ENCODE results near the gene PACRGL. TPM values are rescaled to one million over a fixed set of nuclear protein-coding genes. Genes with fewer than 3 reads are reported as not detected.

PACRGL gene
- total and polyA plus RNA-seq, 2 of the 4 experiments (the other 2 are of a cell fraction) = 7.4 to 13.1 TPM

DNA sequence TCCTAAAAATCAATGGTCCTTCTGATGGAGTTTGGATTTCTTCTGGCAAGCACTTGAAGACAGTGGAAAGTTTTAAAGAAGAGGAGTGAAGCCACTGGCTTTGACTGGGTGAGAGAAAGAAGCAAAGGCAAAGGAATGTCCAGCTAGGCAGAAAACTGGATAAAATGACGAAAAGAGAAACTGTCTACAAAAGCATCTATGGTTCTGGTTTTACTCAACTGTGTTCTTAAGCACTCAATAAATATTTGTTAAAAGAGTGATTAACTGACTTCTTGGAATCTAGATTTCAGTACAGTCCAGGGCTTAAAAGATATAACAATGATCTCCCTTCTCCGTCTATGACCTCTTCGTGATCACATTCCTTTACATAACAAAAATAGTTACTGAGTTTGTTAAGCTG lies 52.4 kb downstream of the PACRGL start:
- Histone ChIP-seq H3K4me1 (ENCODE audit: control insufficient read depth, insufficient read depth, low read length) (no peaks in the 10 kb centered on the region), H3K4ac (ENCODE audit: low read depth, low read length) (no peak overlapping the region), H3K14ac (replicated peaks; ENCODE audit: low read depth, low read length) (no peak overlapping the region), H2AK5ac (ENCODE audit: low read depth, low read length) (no peak overlapping the region), H2BK15ac (ENCODE audit: low read depth, low read length) (no peak overlapping the region), H4K8ac (ENCODE audit: low read depth in 2 of 2, low read length in 2 of 2) (no peak overlapping the region), H3K4me3 (ENCODE audit: insufficient read depth, low read depth, low read length) (no peak overlapping the region), H3K9me1 (ENCODE audit: insufficient read depth, low read length) (no peaks in the 10 kb centered on the region), H2BK120ac (ENCODE audit: low read depth, low read length) (no peak overlapping the region), H2AFZ (replicated peaks; ENCODE audit: low read length, poor library complexity) (no peak overlapping the region), H4K20me1 (ENCODE audit: insufficient read depth, low read length) (no peaks in the 10 kb centered on the region), H3K23ac (ENCODE audit: low read depth, low read length) (no peak overlapping the region), H3K9me3 (ENCODE audit: control insufficient read depth, insufficient read depth, low read length) (no peaks in the 10 kb centered on the region), H3K27me3 (ENCODE audit: control insufficient read depth, insufficient read depth, low read length) (no peaks in the 10 kb centered on the region), H2BK20ac (ENCODE audit: low read depth, low read length) (no peak overlapping the region), H3K27ac (ENCODE audit: insufficient read depth, low read length) (no peak overlapping the region), H2AK9ac (replicated peaks; ENCODE audit: low read depth, low read length, poor library complexity) (no peak overlapping the region), H3K79me1 (ENCODE audit: low read depth in 1 of 2, low read length in 2 of 2) (no peaks in the 10 kb centered on the region), H4K91ac (ENCODE audit: insufficient read depth, low read depth, low read length) (no peak overlapping the region), H3K18ac (ENCODE audit: low read depth, low read length) (no peak overlapping the region), H3K56ac (ENCODE audit: extremely low read depth, insufficient read depth, low read length) (no peak overlapping the region), H3K36me3 (ENCODE audit: control insufficient read depth, insufficient read depth, low read length) (no peaks in the 10 kb centered on the region), H3K9ac (ENCODE audit: low read depth, low read length) (no peak overlapping the region), H2BK5ac (ENCODE audit: low read depth, low read length, poor library complexity, severe bottlenecking) (no peak overlapping the region), H4K5ac (ENCODE audit: low read depth, low read length) (no peak overlapping the region), H3K4me2 (ENCODE audit: low read depth, low read length) (no peak overlapping the region)
- intact Hi-C loops (cut with micrococcal nuclease) (no loop called here), dilution Hi-C loops (cut with HindIII; ENCODE audit: low sequenced_read_pairs, unreplicated experiment) (no loop called here), in situ Hi-C loops (cut with MboI; ENCODE audit: low sequenced_read_pairs) (no loop called here)
- POLR2A ChIA-PET (ENCODE audit: unreplicated experiment) = no interaction called here
- no TSS peak for BruUV-seq (replicated peaks)
- CTCF ChIA-PET = interaction anchor here (0.9 kb wide), 1 partner anchor 20 kb away, joined by 3 read pairs; no protein-coding TSS in a partner anchor
- no CpG with 5 or more reads among the region's 3 CpGs for WGBS, 2 experiments (ENCODE audit: extremely low coverage in 2 of 2, insufficient read length in 1 of 2)
- TF ChIP-seq RCOR1 (IDR thresholded peaks at IDR 0.05; ENCODE audit: insufficient replicate concordance, low read length) = no peak
- TF ChIP-seq MXI1 (IDR thresholded peaks at IDR 0.05; ENCODE audit: borderline replicate concordance, low read depth, low read length) = no peak
- TF ChIP-seq RAD21 (IDR thresholded peaks at IDR 0.05; ENCODE audit: low read length) = no peak
- TF ChIP-seq BHLHE40 (IDR thresholded peaks at IDR 0.05; ENCODE audit: low read depth, low read length) = no peak
- TF ChIP-seq CEBPB (IDR thresholded peaks at IDR 0.05; ENCODE audit: low read depth, low read length) = no peak
- TF ChIP-seq, protein P1, sequence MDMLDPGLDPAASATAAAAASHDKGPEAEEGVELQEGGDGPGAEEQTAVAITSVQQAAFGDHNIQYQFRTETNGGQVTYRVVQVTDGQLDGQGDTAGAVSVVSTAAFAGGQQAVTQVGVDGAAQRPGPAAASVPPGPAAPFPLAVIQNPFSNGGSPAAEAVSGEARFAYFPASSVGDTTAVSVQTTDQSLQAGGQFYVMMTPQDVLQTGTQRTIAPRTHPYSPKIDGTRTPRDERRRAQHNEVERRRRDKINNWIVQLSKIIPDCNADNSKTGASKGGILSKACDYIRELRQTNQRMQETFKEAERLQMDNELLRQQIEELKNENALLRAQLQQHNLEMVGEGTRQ (IDR thresholded peaks at IDR 0.05; ENCODE audit: low read depth, low read length) = no peak
- TF ChIP-seq MAFK (IDR thresholded peaks at IDR 0.05; ENCODE audit: low read depth, low read length) = no peak
- no peak for TF ChIP-seq SMC3 (IDR thresholded peaks at IDR 0.05; ENCODE audit: low read depth, low read length)
- no peak for TF ChIP-seq MAZ (IDR thresholded peaks at IDR 0.05; ENCODE audit: borderline replicate concordance, low read depth, low read length)
- TF ChIP-seq, protein P2, sequence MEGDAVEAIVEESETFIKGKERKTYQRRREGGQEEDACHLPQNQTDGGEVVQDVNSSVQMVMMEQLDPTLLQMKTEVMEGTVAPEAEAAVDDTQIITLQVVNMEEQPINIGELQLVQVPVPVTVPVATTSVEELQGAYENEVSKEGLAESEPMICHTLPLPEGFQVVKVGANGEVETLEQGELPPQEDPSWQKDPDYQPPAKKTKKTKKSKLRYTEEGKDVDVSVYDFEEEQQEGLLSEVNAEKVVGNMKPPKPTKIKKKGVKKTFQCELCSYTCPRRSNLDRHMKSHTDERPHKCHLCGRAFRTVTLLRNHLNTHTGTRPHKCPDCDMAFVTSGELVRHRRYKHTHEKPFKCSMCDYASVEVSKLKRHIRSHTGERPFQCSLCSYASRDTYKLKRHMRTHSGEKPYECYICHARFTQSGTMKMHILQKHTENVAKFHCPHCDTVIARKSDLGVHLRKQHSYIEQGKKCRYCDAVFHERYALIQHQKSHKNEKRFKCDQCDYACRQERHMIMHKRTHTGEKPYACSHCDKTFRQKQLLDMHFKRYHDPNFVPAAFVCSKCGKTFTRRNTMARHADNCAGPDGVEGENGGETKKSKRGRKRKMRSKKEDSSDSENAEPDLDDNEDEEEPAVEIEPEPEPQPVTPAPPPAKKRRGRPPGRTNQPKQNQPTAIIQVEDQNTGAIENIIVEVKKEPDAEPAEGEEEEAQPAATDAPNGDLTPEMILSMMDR (conservative IDR thresholded peaks at IDR 0.05; ENCODE audit: low read depth, low read length) = no peak
- no peak for TF ChIP-seq RFX5 (IDR thresholded peaks at IDR 0.05; ENCODE audit: low read depth, low read length)
- TF ChIP-seq CHD1 (IDR thresholded peaks at IDR 0.05; ENCODE audit: low read depth, low read length) = no peak
- no peak for TF ChIP-seq NFE2L2 (IDR thresholded peaks at IDR 0.05; ENCODE audit: low read depth, low read length)
- no peak for TF ChIP-seq POLR2A (IDR thresholded peaks at IDR 0.05; ENCODE audit: low read depth, low read length)
- TF ChIP-seq FOS (IDR thresholded peaks at IDR 0.05; ENCODE audit: low read depth, low read length) = no peak
- TF ChIP-seq, protein P3, sequence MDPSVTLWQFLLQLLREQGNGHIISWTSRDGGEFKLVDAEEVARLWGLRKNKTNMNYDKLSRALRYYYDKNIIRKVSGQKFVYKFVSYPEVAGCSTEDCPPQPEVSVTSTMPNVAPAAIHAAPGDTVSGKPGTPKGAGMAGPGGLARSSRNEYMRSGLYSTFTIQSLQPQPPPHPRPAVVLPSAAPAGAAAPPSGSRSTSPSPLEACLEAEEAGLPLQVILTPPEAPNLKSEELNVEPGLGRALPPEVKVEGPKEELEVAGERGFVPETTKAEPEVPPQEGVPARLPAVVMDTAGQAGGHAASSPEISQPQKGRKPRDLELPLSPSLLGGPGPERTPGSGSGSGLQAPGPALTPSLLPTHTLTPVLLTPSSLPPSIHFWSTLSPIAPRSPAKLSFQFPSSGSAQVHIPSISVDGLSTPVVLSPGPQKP (IDR thresholded peaks at IDR 0.05; ENCODE audit: borderline replicate concordance, low read depth, low read length) = no peak
- DNase-seq (no peak), ATAC-seq (ENCODE audit: low read depth) (no peak)

All from IMR-90 (cell line).